Prostate gland (tissue), 2 donors: ENCODE data around the gene CAMSAP2.

Experiments
- POLR2A ChIP-seq: fragments of 450-650 bp; IDR thresholded peaks from one replicate; pipeline ENCODE4 v1.6.1; 2016; ENCODE audit warnings: antibody characterized with exemption, mild to moderate bottlenecking
- TF ChIP-seq, protein P1 (sequence below), 4 experiments: fragments of 200-600 bp in 2 of 4; fragments of 450-650 bp in 2 of 4; sonication (generic) in 2 of 4; IDR thresholded peaks; 1 replicate in 3 of 4; 2 replicates in 1 of 4; pipeline ENCODE4 v1.5.1; 2016 to 2019; ENCODE audit warnings: antibody characterized with exemption in 4 of 4, mild to moderate bottlenecking in 2 of 4, moderate library complexity in 2 of 4

DNA sequence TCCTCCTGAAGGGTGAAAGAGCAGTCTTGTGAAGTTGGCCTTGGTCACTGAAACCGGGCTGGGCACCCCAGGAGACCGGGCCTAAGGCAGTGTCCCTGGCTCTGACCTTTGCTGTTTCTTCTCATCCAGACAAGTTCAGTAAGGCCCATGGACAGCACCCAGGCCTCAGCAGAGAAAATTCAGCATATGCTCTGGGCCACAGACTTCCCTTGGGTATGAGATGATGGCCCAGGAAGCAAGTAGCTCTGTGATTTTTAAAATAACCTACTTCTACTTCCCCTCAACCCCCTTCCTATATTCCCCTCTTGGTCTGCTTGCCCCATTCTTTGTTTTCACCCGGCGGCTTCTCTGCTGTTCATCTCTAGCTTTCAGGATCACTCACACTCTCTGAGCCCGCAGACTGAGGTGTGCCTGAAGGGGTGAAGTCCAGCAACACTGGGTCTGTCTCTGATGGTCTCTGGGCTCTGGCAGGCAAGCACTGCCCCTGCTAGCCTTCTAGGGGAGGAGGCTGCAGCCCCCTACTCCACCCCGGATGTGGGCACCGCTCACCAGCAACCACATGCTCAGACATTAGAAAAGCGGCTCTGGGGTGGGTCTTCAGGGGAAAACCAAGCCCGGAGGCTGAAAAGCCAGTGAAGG is 131.2 kb downstream of the CAMSAP2 start:
- TF ChIP-seq, protein P1, sequence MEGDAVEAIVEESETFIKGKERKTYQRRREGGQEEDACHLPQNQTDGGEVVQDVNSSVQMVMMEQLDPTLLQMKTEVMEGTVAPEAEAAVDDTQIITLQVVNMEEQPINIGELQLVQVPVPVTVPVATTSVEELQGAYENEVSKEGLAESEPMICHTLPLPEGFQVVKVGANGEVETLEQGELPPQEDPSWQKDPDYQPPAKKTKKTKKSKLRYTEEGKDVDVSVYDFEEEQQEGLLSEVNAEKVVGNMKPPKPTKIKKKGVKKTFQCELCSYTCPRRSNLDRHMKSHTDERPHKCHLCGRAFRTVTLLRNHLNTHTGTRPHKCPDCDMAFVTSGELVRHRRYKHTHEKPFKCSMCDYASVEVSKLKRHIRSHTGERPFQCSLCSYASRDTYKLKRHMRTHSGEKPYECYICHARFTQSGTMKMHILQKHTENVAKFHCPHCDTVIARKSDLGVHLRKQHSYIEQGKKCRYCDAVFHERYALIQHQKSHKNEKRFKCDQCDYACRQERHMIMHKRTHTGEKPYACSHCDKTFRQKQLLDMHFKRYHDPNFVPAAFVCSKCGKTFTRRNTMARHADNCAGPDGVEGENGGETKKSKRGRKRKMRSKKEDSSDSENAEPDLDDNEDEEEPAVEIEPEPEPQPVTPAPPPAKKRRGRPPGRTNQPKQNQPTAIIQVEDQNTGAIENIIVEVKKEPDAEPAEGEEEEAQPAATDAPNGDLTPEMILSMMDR (IDR thresholded peaks at IDR 0.05): no peak
- no peak for TF ChIP-seq POLR2A
